GM23338 (cell line): ENCODE data around the gene ATG7. TPM values are rescaled to one million over a fixed set of nuclear protein-coding genes. Genes with fewer than 3 reads are reported as not detected.
A peak's percentile ranks its signal among the peaks of the same experiment; 100 is the strongest.

Experiments
- ATAC-seq: fragments of 200-7000 bp; cut with Tn5 transposase; 3 replicates; pipeline ENCODE4 v1.9.1; 2020
- DNase-seq: peaks from one replicate; pipeline ENCODE4 v3.0.0-alpha.2; 2015; ENCODE audit warnings: low spot score
- H2AFZ ChIP-seq: fragments of 200-600 bp; sonication (generic); 2 replicates; pipeline ENCODE4 v1.8.0; 2016; ENCODE audit warnings: antibody characterized with exemption, mild to moderate bottlenecking, moderate library complexity
- H3F3A ChIP-seq: fragments of 200-600 bp; sonication (generic); replicated peaks from 2 replicates; pipeline ENCODE4 v1.8.0; 2017; ENCODE audit warnings: antibody characterized with exemption, mixed run types, low read depth
- H3K27ac ChIP-seq: fragments of 200-600 bp; sonication (generic); 2 replicates; pipeline ENCODE4 v1.6.1; 2016; ENCODE audit warnings: low read depth
- H3K27me3 ChIP-seq: fragments of 200-600 bp; sonication (generic); 2 replicates; pipeline ENCODE4 v1.8.0; 2016; ENCODE audit warnings: mild to moderate bottlenecking, mixed run types, moderate library complexity; ENCODE audit not compliant: insufficient read depth
- H3K36me3 ChIP-seq: fragments of 200-600 bp; sonication (generic); 2 replicates; pipeline ENCODE4 v1.8.0; 2016; ENCODE audit warnings: mild to moderate bottlenecking; ENCODE audit not compliant: insufficient read depth
- H3K4me1 ChIP-seq: fragments of 200-600 bp; sonication (generic); 2 replicates; pipeline ENCODE4 v1.8.0; 2016; ENCODE audit warnings: mild to moderate bottlenecking, moderate library complexity; ENCODE audit not compliant: insufficient read depth
- H3K4me2 ChIP-seq: fragments of 200-600 bp; sonication (generic); 2 replicates; pipeline ENCODE4 v1.7.1; 2017; ENCODE audit warnings: mixed run types
- H3K4me3 ChIP-seq: fragments of 200-600 bp; sonication (generic); 2 replicates; pipeline ENCODE4 v1.6.1; 2016; ENCODE audit warnings: mixed run types
- H3K79me2 ChIP-seq: fragments of 200-600 bp; sonication (generic); replicated peaks from 2 replicates; pipeline ENCODE4 v1.8.0; 2017; ENCODE audit warnings: mild to moderate bottlenecking; ENCODE audit not compliant: insufficient read depth
- H3K9me2 ChIP-seq: fragments of 200-600 bp; sonication (generic); 2 replicates; pipeline ENCODE4 v1.8.0; 2017; ENCODE audit not compliant: insufficient read depth
- H4K20me1 ChIP-seq: fragments of 200-600 bp; sonication (generic); replicated peaks from 2 replicates; pipeline ENCODE4 v1.8.0; 2017; ENCODE audit warnings: mild to moderate bottlenecking; ENCODE audit not compliant: insufficient read depth
- H3K27ac Mint-ChIP-seq: 2 replicates; pipeline ENCODE4 v1.8.0; 2020; ENCODE audit warnings: inconsistent platforms, mild to moderate bottlenecking, moderate library complexity, mixed read lengths
- H3K27me3 Mint-ChIP-seq: 3 replicates; pipeline ENCODE4 v1.8.0; 2022; ENCODE audit warnings: low read depth, mild to moderate bottlenecking, moderate library complexity, mixed read lengths, inconsistent platforms; ENCODE audit not compliant: insufficient read depth, poor library complexity
- H3K36me3 Mint-ChIP-seq: 3 replicates; pipeline ENCODE4 v1.8.0; 2021; ENCODE audit warnings: low read depth, mild to moderate bottlenecking, inconsistent platforms, moderate library complexity, mixed read lengths
- H3K4me1 Mint-ChIP-seq: 3 replicates; pipeline ENCODE4 v1.8.0; 2020; ENCODE audit warnings: mild to moderate bottlenecking, inconsistent platforms, mixed read lengths
- H3K4me3 Mint-ChIP-seq: 3 replicates; pipeline ENCODE4 v1.8.0; 2021; ENCODE audit warnings: moderate library complexity, mild to moderate bottlenecking, inconsistent platforms, mixed read lengths
- H3K9me3 Mint-ChIP-seq: 3 replicates; pipeline ENCODE4 v1.8.0; 2020; ENCODE audit warnings: moderate library complexity, mild to moderate bottlenecking, inconsistent platforms, mixed read lengths
- CREB1 ChIP-seq: fragments of 250-450 bp; sonication (Bioruptor Pico); IDR thresholded peaks from 2 replicates; pipeline ENCODE4 v1.5.0; 2020; ENCODE audit warnings: low read depth, mild to moderate bottlenecking, moderate library complexity
- CTCF ChIP-seq, 2 experiments: fragments of 200-600 bp in 1 of 2; sonication (generic) in 1 of 2; conservative IDR thresholded peaks; 2 replicates each; pipeline versions ENCODE4 v1.5.1 to v1.6.1; 2016 to 2017; ENCODE audit warnings: antibody characterized with exemption in 2 of 2, low read depth in 2 of 2, mild to moderate bottlenecking in 2 of 2, moderate library complexity in 1 of 2
- ETS1 ChIP-seq: IDR thresholded peaks from 2 replicates; pipeline ENCODE4 v1.6.1; 2016; ENCODE audit warnings: antibody characterized with exemption
- EZH2 ChIP-seq: fragments of 200-600 bp; sonication (generic); IDR thresholded peaks from one replicate; pipeline ENCODE4 v1.8.0; 2017; ENCODE audit warnings: antibody characterized with exemption, mild to moderate bottlenecking, low read depth; ENCODE audit not compliant: unreplicated experiment
- EZH2phosphoT487 ChIP-seq: fragments of 200-600 bp; sonication (generic); IDR thresholded peaks from one replicate; pipeline ENCODE4 v1.8.1; 2018; ENCODE audit warnings: antibody characterized with exemption; ENCODE audit not compliant: unreplicated experiment
- JUNB ChIP-seq: IDR thresholded peaks from one replicate; pipeline ENCODE4 v1.6.1; 2016; ENCODE audit warnings: antibody characterized with exemption; ENCODE audit not compliant: unreplicated experiment
- NANOG ChIP-seq: IDR thresholded peaks from 2 replicates; pipeline ENCODE4 v1.6.1; 2016; ENCODE audit warnings: antibody characterized with exemption, borderline replicate concordance
- POLR2AphosphoS5 ChIP-seq: IDR thresholded peaks from 2 replicates; pipeline ENCODE4 v1.6.1; 2016; ENCODE audit warnings: antibody characterized with exemption, low read depth
- REST ChIP-seq: IDR thresholded peaks from one replicate; pipeline ENCODE4 v1.6.1; 2018; ENCODE audit warnings: antibody characterized with exemption; ENCODE audit not compliant: unreplicated experiment
- STAT1 ChIP-seq: IDR thresholded peaks from one replicate; pipeline ENCODE4 v1.6.1; 2016; ENCODE audit warnings: antibody characterized with exemption; ENCODE audit not compliant: unreplicated experiment
- ZNF114 ChIP-seq: fragments of 250-450 bp; sonication (Bioruptor Pico); IDR thresholded peaks from 2 replicates; pipeline ENCODE4 v1.5.0; 2020; ENCODE audit warnings: mild to moderate bottlenecking, moderate library complexity
- ZNF331 ChIP-seq: fragments of 250-450 bp; sonication (Bioruptor Pico); IDR thresholded peaks from 2 replicates; pipeline ENCODE4 v1.5.0; 2020; ENCODE audit warnings: low read depth, mild to moderate bottlenecking, moderate library complexity
- ZNF462 ChIP-seq: fragments of 250-450 bp; sonication (Bioruptor Pico); IDR thresholded peaks from 2 replicates; pipeline ENCODE4 v1.5.0; 2020; ENCODE audit warnings: mild to moderate bottlenecking, moderate library complexity
- long read RNA-seq: library from polyadenylated mRNA; unstranded; transcript quantifications from one replicate; pipeline ENCODE4 v2.0.0, GENCODE V29; 2020; ENCODE audit not compliant: unreplicated experiment
- polyA plus RNA-seq: library from polyadenylated mRNA; unstranded; fragments of >200 nt; fragmentation: Nextera tagmentation; extraction: Ambion mirVana; gene quantifications from 2 replicates; pipeline ENCODE4 v1.2.1, GENCODE V29; 2016
- total RNA-seq: library from RNA; depleted of rRNA; stranded (reverse); fragments of >200 nt; shearing (Covaris generic); gene quantifications from 2 replicates; pipeline ENCODE4 v1.2.3, GENCODE V29; 2014; rRNA removed

Gene ATG7
- 16.0 and 36.7 TPM in 2 replicates for total RNA-seq
- polyA plus RNA-seq: 16.0 and 16.2 TPM in 2 replicates
- long read RNA-seq, full-length matches to known transcripts: 8 of 10 reads
- long read RNA-seq, partial matches to known transcripts: 1 of 10 reads
- long read RNA-seq, other reads (novel, unspliced or antisense): 1 of 10 reads

GRCh38 chr3:11271986-11272904 is at the start of gene ATG7:
ATG7 (plus strand) TSS chr3:11272397; CDS start chr3:11298696, 26,299 bp downstream.
- H3K9me2 ChIP-seq: no peaks in the 10 kb centered on the region
- Mint-ChIP-seq H3K9me3 (no peaks in the 10 kb centered on the region), H3K4me1 (peaks cover 6% of the 10 kb centered on the region), H3K4me3 (peak within 1 kb of the TSS; percentile 97), H3K27me3 (peaks cover 13% of the 10 kb centered on the region), H3K27ac (peak within 1 kb of the TSS; percentile 99), H3K36me3 (peaks cover 3% of the 10 kb centered on the region; the same call in 2 of the 3 replicates)
- H3K27me3 ChIP-seq: no peaks in the 10 kb centered on the region
- peak within 1 kb of the TSS; percentile 87 for H3K4me2 ChIP-seq
- H3K4me1 ChIP-seq: peaks cover 7% of the 10 kb centered on the region
- DNase-seq: peak; percentile 99
- peaks cover 19% of the 10 kb centered on the region for H3K79me2 ChIP-seq
- peak; percentile 73 for TF ChIP-seq ETS1
- peak; percentile 96 for TF ChIP-seq CREB1
- no peak for TF ChIP-seq ZNF114
- TF ChIP-seq CTCF (conservative IDR thresholded peaks at IDR 0.05; ENCODE audit: low read depth in 2 of 2): no peak
- TF ChIP-seq ZNF331: no peak
- TF ChIP-seq REST: no peak
- no peak for TF ChIP-seq NANOG
- TF ChIP-seq ZNF462: no peak
- no peak for TF ChIP-seq EZH2
- no peak for TF ChIP-seq STAT1
- TF ChIP-seq EZH2phosphoT487: no peak
- TF ChIP-seq JUNB: no peak
- peak; percentile 96 for TF ChIP-seq POLR2AphosphoS5
- peak within 1 kb of the TSS; percentile 99 for H2AFZ ChIP-seq
- H3F3A ChIP-seq: no peaks in the 10 kb centered on the region
- H4K20me1 ChIP-seq: no peaks in the 10 kb centered on the region
- peak within 1 kb of the TSS; percentile 75 for H3K27ac ChIP-seq
- ATAC-seq: peak; percentile 98
- no peaks in the 10 kb centered on the region for H3K36me3 ChIP-seq
- peak within 1 kb of the TSS; percentile 96 for H3K4me3 ChIP-seq
